NT2/D1 (cell line): Measurements from ENCODE around the gene KCND3.

Source experiments
- DNase-seq: peaks from one replicate; pipeline ENCODE4 v3.0.0-alpha.2; 2011; ENCODE audit warnings: low read depth, low spot score
- H3K27me3 ChIP-seq: 2 replicates; pipeline ENCODE4 v1.6.0; 2011; ENCODE audit warnings: mild to moderate bottlenecking; ENCODE audit not compliant: insufficient read length, insufficient read depth
- H3K36me3 ChIP-seq: 2 replicates; pipeline ENCODE4 v1.6.1; 2011; ENCODE audit warnings: mild to moderate bottlenecking, low read length, mixed read lengths; ENCODE audit not compliant: insufficient read depth, insufficient read length
- H3K4me1 ChIP-seq: 2 replicates; pipeline ENCODE4 v1.5.1; 2011; ENCODE audit not compliant: insufficient read depth, insufficient read length
- H3K4me3 ChIP-seq: 2 replicates; pipeline ENCODE4 v1.5.1; 2011; ENCODE audit warnings: low read depth; ENCODE audit not compliant: insufficient read length
- H3K9ac ChIP-seq: 2 replicates; pipeline ENCODE4 v1.6.0; 2011; ENCODE audit warnings: low read depth; ENCODE audit not compliant: insufficient read length
- H3K9me3 ChIP-seq: 2 replicates; pipeline ENCODE4 v1.5.1; 2011; ENCODE audit warnings: mild to moderate bottlenecking, low read length; ENCODE audit not compliant: insufficient read depth
- SUZ12 ChIP-seq: IDR thresholded peaks from 2 replicates; pipeline ENCODE4 v1.6.1; 2011; ENCODE audit not compliant: insufficient read length, insufficient read depth; ENCODE audit errors: extremely low read depth
- YY1 ChIP-seq: IDR thresholded peaks from 2 replicates; pipeline ENCODE4 v1.6.1; 2011; ENCODE audit not compliant: insufficient read length, insufficient read depth
- ZNF274 ChIP-seq: IDR thresholded peaks from 2 replicates; pipeline ENCODE4 v1.6.1; 2011; ENCODE audit warnings: mild to moderate bottlenecking, low read depth, low read length

Gene KCND3

DNA sequence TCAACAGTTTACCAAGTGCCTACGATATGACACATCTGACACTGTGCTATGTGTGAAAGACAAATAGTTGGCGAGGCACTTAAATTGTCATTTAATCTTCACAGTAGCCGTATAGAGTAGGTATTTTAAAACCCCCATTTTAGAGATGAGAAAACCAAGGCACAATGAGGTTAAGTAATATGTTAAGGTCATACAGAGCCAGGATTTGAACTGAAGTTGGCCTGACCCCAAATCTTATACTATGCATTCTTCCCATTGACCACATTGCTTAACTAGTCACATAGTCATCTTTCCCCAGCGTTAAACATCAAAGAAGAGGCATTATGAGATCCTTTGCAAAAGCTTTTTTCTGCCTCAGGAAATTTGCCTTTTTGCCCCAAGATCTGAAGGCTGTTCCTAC is 254.1 kb downstream of the KCND3 start:
- H3K4me3 ChIP-seq, result no peak overlapping the region
- peaks cover 28% of the 10 kb centered on the region for H3K4me1 ChIP-seq
- H3K27me3 ChIP-seq, result peaks cover 17% of the 10 kb centered on the region
- H3K36me3 ChIP-seq, result peaks cover 12% of the 10 kb centered on the region
- DNase-seq, result no peak
- no peak overlapping the region for H3K9ac ChIP-seq
- H3K9me3 ChIP-seq, result no peaks in the 10 kb centered on the region
- TF ChIP-seq SUZ12 (no peak), ZNF274 (no peak), YY1 (no peak)

DNA sequence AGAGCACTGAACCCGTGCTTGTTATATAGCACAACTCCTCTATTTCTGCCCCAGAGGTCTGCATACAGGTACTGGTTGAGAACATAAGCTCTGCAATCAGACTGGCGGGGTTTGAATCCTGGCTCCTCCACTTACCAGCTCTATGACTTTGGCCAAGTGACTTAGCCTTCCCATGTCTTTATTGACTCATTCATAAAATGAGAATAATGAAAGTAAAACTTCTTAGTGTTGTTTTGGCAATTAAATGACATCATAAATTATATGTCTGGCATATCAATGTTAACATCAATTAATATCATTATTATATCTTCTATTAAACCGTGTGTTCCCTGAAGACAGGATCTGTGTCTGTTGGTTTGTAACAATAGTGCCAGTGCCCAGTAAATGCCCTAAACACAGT is 254.6 kb downstream of the KCND3 start:
- Histone ChIP-seq H3K9ac (no peak overlapping the region), H3K27me3 (peaks cover 17% of the 10 kb centered on the region)
- no peak for DNase-seq

DNA sequence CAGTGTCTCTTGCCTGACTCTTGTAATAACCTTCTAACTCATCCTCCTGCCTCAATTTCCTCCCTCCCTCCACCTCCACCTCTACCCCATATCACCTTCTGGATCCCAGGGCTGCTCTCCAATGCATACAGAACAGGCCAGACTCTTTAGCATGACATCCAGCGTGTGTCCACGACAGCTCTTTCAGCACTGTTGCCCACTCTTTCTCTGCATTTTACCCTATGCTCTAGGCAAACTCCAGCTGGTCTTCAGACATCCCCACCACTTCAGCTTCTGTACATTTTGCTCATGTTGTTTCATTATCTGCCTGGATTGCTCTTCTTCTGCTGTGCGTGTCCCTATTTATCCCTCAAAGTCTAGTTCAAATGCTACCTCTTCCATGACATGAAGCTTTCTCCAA is 255.0 kb downstream of the KCND3 start:
- H3K36me3 ChIP-seq, result peaks cover 12% of the 10 kb centered on the region
- peaks cover 17% of the 10 kb centered on the region for H3K27me3 ChIP-seq
- H3K4me3 ChIP-seq, result no peak overlapping the region
- DNase-seq, result no peak
- H3K9ac ChIP-seq, result no peak overlapping the region
- peaks cover 31% of the 10 kb centered on the region for H3K4me1 ChIP-seq
- no peaks in the 10 kb centered on the region for H3K9me3 ChIP-seq
- TF ChIP-seq YY1, result no peak
- no peak for TF ChIP-seq ZNF274
- TF ChIP-seq SUZ12, result no peak

More for the DNA sequence above, 254.6 kb downstream of the KCND3 start:
- no peak for TF ChIP-seq YY1
- TF ChIP-seq ZNF274, result no peak
- H3K4me3 ChIP-seq, result no peak overlapping the region
- peaks cover 12% of the 10 kb centered on the region for H3K36me3 ChIP-seq
- peaks cover 28% of the 10 kb centered on the region for H3K4me1 ChIP-seq
- H3K9me3 ChIP-seq, result no peaks in the 10 kb centered on the region

DNA sequence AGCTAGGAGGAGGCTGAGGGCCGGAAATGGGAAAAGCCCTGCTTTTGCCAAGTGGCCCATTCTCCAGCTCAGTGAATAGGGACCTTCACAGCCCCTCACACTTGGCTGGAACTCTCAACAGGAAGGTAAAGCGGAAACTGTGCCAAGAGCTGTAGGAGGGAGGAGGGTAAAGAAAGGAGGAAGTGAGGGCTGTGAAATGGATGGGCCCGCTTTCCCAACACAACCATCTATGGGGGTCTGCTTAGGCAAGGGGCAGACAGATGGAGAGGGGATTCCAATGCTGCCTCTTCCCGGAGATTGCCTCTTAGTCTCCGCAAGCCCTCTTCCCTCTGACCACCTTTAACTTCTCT is 255.5 kb downstream of the KCND3 start:
- Histone ChIP-seq H3K36me3 (peaks cover 12% of the 10 kb centered on the region), H3K4me3 (no peak overlapping the region), H3K9me3 (no peaks in the 10 kb centered on the region), H3K4me1 (peaks cover 31% of the 10 kb centered on the region), H3K9ac (no peak overlapping the region), H3K27me3 (peaks cover 17% of the 10 kb centered on the region)
- DNase-seq, result no peak
- TF ChIP-seq ZNF274 (no peak), YY1 (no peak), SUZ12 (no peak)

DNA sequence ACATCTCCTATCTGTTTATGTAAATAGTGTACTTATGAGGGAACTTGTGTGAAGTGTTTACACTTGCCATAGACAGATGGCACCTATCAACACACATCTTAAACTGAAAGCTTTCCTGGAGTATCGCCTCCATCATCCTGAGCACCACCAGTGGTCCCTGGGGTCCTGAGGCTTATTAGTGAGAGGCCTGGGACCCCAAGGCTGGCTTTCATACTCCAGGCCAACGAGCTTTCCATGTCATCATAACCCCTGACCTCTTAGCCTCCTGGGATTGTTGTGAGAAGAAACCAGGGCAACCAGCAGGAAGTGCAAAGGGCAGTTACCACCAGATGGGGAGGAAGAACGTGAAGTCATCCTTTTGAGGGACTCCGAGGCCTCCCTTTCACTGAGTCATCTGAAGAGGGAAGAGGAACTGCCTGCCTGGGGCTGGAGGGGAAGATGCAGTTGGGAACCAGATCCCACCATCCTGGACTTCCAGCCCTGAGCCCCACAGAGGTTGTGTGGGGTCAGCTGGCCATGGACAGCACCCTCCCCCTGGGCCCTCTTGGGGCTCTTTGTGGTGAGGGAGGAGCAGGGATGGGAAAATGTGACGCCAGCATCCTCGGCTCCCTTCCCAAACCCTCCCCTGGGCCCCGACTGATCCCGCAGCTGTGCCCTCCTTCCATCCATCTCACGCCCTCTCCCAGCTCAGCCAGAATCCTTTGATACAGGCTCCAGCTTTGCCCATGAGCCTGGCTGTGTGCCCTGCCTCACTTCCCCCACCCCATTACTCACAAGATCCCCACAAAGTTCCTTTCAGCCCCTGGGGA is 256.1 kb downstream of the KCND3 start:
- peaks cover 17% of the 10 kb centered on the region for H3K27me3 ChIP-seq
- no peaks in the 10 kb centered on the region for H3K9me3 ChIP-seq
- no peak for TF ChIP-seq YY1
- TF ChIP-seq ZNF274, result no peak
- no peak for TF ChIP-seq SUZ12
- peaks cover 31% of the 10 kb centered on the region for H3K4me1 ChIP-seq
- no peak overlapping the region for H3K4me3 ChIP-seq
- H3K36me3 ChIP-seq, result peaks cover 12% of the 10 kb centered on the region
- no peak overlapping the region for H3K9ac ChIP-seq
- no peak for DNase-seq

DNA sequence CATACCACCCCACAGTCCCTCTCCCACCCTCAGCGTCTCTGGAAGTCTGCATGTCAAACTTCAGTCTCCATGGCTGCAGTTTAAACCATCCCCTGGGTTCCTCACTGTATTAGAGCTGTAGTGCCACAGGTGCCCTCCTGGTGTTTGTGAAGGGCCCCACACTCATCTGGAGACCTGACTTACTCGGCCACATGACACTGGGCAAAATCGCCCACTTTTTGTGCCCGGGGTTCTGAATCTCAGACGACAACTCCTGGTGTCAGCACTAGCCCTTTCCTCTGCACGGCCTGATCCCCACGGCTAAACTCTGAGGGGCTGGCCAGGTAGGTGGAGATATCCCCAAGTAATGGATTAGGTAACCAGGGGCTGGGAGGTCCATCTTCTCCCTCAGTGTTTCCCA is 256.8 kb downstream of the KCND3 start:
- peaks cover 26% of the 10 kb centered on the region for H3K4me1 ChIP-seq
- no peak overlapping the region for H3K4me3 ChIP-seq
- no peak for TF ChIP-seq YY1
- no peak for TF ChIP-seq SUZ12
- no peak for TF ChIP-seq ZNF274
- no peak overlapping the region for H3K9ac ChIP-seq
- H3K9me3 ChIP-seq, result no peaks in the 10 kb centered on the region
- DNase-seq, result no peak
- peaks cover 12% of the 10 kb centered on the region for H3K36me3 ChIP-seq
- peaks cover 12% of the 10 kb centered on the region for H3K27me3 ChIP-seq

DNA sequence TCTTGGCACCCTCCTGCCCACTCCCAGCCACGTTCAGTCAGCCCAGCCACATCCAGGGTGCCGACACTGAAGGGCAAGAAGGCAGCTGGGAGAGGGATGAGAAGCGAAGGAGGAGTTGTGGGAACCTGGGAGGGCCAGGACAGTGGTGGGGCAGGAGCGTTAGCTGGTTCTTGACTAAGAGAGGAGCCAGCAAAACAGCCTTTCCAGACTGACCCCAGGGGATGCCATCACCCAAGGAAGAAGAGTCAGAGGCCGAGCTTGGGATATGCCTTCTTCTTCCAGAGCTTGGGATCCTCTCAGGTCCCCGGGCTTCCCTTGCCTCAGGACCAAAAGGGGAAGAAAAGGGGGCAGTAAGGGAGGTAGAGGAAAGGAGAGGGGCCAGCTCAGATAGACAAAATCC is 257.5 kb downstream of the KCND3 start:
- Histone ChIP-seq H3K9ac (no peak overlapping the region), H3K9me3 (no peaks in the 10 kb centered on the region), H3K27me3 (peaks cover 6% of the 10 kb centered on the region), H3K4me1 (peaks cover 20% of the 10 kb centered on the region), H3K36me3 (peaks cover 17% of the 10 kb centered on the region), H3K4me3 (no peak overlapping the region)
- DNase-seq, result no peak
- no peak for TF ChIP-seq ZNF274
